Neural cell (in vitro differentiated cells): ENCODE measurements around the gene ANK2.

Experiments
- CTCF ChIP-seq: fragments of 450-650 bp; IDR thresholded peaks from 2 replicates; pipeline ENCODE4 v1.5.1; 2014; ENCODE audit warnings: antibody characterized with exemption, mild to moderate bottlenecking, moderate library complexity; ENCODE audit not compliant: poor library complexity, severe bottlenecking
- EP300 ChIP-seq: fragments of 450-650 bp; conservative IDR thresholded peaks from 2 replicates; pipeline ENCODE4 v1.6.1; 2014; ENCODE audit warnings: antibody characterized with exemption, mild to moderate bottlenecking, moderate library complexity; ENCODE audit not compliant: poor library complexity, severe bottlenecking
- EZH2 ChIP-seq: fragments of 200-600, 300-800 bp; shearing (Covaris generic), sonication (generic); IDR thresholded peaks from 2 replicates; pipeline ENCODE4 v1.6.1; 2014; ENCODE audit warnings: antibody characterized with exemption, low read length, borderline replicate concordance, mild to moderate bottlenecking; ENCODE audit not compliant: insufficient read depth, poor library complexity, severe bottlenecking
- MXI1 ChIP-seq: fragments of 450-650 bp; conservative IDR thresholded peaks from 2 replicates; pipeline ENCODE4 v1.6.1; 2014; ENCODE audit warnings: antibody characterized with exemption, mild to moderate bottlenecking; ENCODE audit not compliant: poor library complexity, severe bottlenecking
- POLR2AphosphoS5 ChIP-seq: IDR thresholded peaks from 2 replicates; pipeline ENCODE4 v1.6.1; 2012
- RAD21 ChIP-seq: fragments of 450-650 bp; conservative IDR thresholded peaks from 2 replicates; pipeline ENCODE4 v1.6.1; 2014; ENCODE audit warnings: antibody characterized with exemption, mild to moderate bottlenecking, moderate library complexity
- REST ChIP-seq: IDR thresholded peaks from 2 replicates; pipeline ENCODE4 v1.6.1; 2012; ENCODE audit warnings: borderline replicate concordance
- SMC3 ChIP-seq: fragments of 450-650 bp; conservative IDR thresholded peaks from 2 replicates; pipeline ENCODE4 v1.6.1; 2014; ENCODE audit warnings: antibody characterized with exemption, mild to moderate bottlenecking, moderate library complexity; ENCODE audit not compliant: poor library complexity
- TAF1 ChIP-seq: IDR thresholded peaks from 2 replicates; pipeline ENCODE4 v1.6.1; 2012; ENCODE audit warnings: low read depth

- TF ChIP-seq EZH2 (no peak), CTCF (no peak), POLR2AphosphoS5 (no peak), SMC3 (no peak), EP300 (no peak), TAF1 (no peak), MXI1 (no peak), RAD21 (no peak), REST (no peak)
Observed at GRCh38 chr4:113420938-113421337, 371.5 kb downstream of the ANK2 start.
